ENCODE results near the gene PRKG1. TPM values are rescaled to one million over a fixed set of nuclear protein-coding genes. Genes with fewer than 3 reads are reported as not detected.

PRKG1 gene
- total RNA-seq, 4 donors from 2014 or later, result 24.0 to 89.1 (median 45.7) TPM

DNA sequence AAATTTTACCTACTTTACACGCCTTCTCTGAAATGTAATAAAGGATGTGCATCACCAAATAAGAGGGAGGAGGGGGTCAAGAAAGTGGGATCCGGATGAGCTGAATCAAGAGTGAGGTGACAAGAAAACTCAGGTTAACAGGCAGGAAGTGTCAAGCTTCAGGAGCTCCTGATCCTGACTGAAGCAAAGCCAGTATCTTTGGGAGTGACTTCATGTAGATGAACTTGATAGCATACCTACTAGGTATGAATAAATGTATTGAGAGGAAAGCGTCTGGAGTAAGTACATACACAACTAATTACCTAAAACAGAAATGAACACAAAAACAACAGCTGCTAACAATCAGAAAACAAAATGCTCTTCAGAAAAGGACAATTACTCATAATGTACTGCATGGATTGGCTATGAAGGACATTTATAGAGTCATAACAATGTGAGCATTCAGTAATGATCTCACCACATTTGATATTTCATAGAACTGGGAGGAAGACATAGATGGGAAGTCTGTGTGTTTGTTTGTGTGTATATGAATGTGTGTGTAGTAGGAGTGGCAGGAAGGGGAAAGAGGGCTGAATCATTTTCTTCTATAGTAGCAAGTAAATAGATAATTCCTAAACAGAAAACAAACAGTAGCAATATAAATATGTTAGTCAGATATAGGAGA, 29.4 kb downstream of the PRKG1 start:
- no peak for TF ChIP-seq POLR2A (IDR thresholded peaks at IDR 0.05)
- TF ChIP-seq, protein P1, sequence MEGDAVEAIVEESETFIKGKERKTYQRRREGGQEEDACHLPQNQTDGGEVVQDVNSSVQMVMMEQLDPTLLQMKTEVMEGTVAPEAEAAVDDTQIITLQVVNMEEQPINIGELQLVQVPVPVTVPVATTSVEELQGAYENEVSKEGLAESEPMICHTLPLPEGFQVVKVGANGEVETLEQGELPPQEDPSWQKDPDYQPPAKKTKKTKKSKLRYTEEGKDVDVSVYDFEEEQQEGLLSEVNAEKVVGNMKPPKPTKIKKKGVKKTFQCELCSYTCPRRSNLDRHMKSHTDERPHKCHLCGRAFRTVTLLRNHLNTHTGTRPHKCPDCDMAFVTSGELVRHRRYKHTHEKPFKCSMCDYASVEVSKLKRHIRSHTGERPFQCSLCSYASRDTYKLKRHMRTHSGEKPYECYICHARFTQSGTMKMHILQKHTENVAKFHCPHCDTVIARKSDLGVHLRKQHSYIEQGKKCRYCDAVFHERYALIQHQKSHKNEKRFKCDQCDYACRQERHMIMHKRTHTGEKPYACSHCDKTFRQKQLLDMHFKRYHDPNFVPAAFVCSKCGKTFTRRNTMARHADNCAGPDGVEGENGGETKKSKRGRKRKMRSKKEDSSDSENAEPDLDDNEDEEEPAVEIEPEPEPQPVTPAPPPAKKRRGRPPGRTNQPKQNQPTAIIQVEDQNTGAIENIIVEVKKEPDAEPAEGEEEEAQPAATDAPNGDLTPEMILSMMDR (IDR thresholded peaks at IDR 0.05), result no peak
- Histone ChIP-seq H3K27me3 (no peaks in the 10 kb centered on the region), H3K27ac (no peak overlapping the region), H3K4me1 (no peaks in the 10 kb centered on the region), H3K4me3 (no peak overlapping the region), H3K36me3 (no peaks in the 10 kb centered on the region), H3K9me3 (no peaks in the 10 kb centered on the region)
- no peak for DNase-seq

DNA sequence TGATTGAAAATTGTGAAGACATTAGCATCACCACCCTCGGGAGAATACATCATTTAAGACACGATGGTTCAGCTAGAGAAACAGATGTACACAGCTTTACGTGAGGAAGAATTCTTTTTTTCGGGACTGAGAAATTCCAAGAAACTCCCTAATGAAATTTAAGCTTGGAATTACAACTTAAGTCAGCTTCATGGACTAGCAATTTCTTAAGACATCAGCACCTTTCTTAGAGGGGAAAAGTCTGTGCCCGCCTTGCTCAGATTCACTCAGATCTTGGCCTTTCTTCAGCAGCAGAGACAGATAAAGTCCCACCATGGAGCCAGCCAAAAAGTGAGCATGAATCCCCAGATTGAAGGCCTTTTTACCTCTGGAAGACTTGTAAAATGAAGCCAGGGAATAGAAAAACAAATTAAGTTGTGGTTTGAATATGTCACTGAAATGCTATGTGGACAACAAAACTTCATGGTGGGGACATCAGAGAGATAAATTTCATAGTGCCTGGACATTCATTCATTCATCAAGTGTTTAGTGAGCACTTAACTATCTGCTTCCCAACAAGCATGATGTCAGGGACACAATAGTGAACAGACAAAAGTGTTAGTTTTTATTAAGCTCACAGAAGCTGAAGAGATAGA, 32.1 kb downstream of the PRKG1 start:
- Histone ChIP-seq H3K27ac (no peak overlapping the region), H3K4me3 (no peak overlapping the region)
- no peak for DNase-seq

DNA sequence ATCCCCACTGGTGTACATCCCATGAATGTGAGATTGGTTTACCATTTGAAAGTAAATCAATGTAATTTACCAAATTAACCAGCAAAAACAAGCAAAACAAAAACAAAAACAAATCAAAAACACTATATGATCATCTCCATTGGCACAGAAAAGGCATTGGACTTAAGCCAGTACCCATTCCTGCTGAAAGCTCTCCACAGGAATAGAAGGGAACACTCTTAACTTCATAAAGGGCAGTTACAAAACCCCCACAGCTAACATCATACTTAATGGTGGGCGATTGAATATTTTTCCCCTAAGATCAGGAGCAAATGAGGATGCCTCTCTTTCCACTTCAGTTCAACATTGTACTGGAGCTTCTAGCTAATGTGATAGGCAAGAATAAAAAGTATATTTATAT, 34.1 kb downstream of the PRKG1 start:
- DNase-seq, result no peak
- Histone ChIP-seq H3K4me3 (no peak overlapping the region), H3K36me3 (no peaks in the 10 kb centered on the region), H3K27ac (no peak overlapping the region), H3K9me3 (no peaks in the 10 kb centered on the region), H3K27me3 (no peaks in the 10 kb centered on the region), H3K4me1 (no peaks in the 10 kb centered on the region)
- TF ChIP-seq, protein P1 (IDR thresholded peaks at IDR 0.05), result no peak
- TF ChIP-seq POLR2A (IDR thresholded peaks at IDR 0.05), result no peak

More for the DNA sequence above, 32.1 kb downstream of the PRKG1 start:
- no peaks in the 10 kb centered on the region for H3K4me1 ChIP-seq
- no peaks in the 10 kb centered on the region for H3K9me3 ChIP-seq
- H3K36me3 ChIP-seq, result no peaks in the 10 kb centered on the region
- no peaks in the 10 kb centered on the region for H3K27me3 ChIP-seq
- TF ChIP-seq POLR2A (IDR thresholded peaks at IDR 0.05), result no peak
- TF ChIP-seq, protein P1 (IDR thresholded peaks at IDR 0.05), result no peak

DNA sequence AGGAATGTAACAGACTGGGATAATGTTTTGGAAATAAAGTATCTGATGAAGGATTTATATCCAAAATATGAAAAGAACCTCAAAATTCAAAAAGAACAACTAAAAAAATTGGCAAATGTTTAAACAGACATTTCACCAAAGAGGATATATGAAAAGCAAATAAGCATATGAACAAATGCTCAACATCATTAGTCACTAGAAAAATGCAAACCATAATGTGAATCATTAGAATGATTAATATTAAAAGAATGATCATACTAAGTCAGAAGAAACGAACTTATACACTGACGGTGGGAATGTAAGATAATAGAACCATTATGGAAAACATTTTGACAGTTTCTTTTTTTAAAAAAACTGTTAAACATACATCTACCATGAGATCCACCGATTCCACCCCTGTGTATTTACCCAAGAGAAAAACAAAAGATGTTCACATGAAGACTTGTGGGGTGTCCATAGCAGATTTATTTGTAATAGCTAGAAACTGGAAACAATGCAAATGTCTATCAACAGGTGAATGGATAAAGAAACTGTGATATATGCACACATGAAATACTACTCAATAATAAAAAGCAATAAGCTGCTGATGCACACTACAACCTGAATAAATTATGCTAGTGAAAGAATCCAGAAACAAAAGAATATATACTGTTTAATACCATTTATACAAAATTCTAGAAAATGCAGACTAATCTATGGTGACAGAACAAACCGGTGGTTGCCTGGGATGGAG, 35.7 kb downstream of the PRKG1 start:
- no peak for TF ChIP-seq POLR2A (IDR thresholded peaks at IDR 0.05)
- TF ChIP-seq, protein P1 (IDR thresholded peaks at IDR 0.05), result no peak
- H3K27me3 ChIP-seq, result no peaks in the 10 kb centered on the region
- H3K36me3 ChIP-seq, result no peaks in the 10 kb centered on the region
- no peaks in the 10 kb centered on the region for H3K4me1 ChIP-seq
- no peaks in the 10 kb centered on the region for H3K9me3 ChIP-seq
- DNase-seq, result no peak
- H3K4me3 ChIP-seq, result no peak overlapping the region
- no peak overlapping the region for H3K27ac ChIP-seq

GRCh38 chr10:51112013-51112412, 37.7 kb downstream of the PRKG1 start:
- H3K9me3 ChIP-seq, result no peaks in the 10 kb centered on the region
- H3K4me1 ChIP-seq, result no peaks in the 10 kb centered on the region
- TF ChIP-seq POLR2A (IDR thresholded peaks at IDR 0.05), result no peak
- TF ChIP-seq, protein P1 (IDR thresholded peaks at IDR 0.05), result no peak
- no peaks in the 10 kb centered on the region for H3K27me3 ChIP-seq
- no peak for DNase-seq
- H3K27ac ChIP-seq, result no peak overlapping the region
- no peaks in the 10 kb centered on the region for H3K36me3 ChIP-seq
- H3K4me3 ChIP-seq, result no peak overlapping the region

All from Peyer's patch (tissue), 4 donors.